ENCODE measurements around the gene ZSCAN26.

DNA sequence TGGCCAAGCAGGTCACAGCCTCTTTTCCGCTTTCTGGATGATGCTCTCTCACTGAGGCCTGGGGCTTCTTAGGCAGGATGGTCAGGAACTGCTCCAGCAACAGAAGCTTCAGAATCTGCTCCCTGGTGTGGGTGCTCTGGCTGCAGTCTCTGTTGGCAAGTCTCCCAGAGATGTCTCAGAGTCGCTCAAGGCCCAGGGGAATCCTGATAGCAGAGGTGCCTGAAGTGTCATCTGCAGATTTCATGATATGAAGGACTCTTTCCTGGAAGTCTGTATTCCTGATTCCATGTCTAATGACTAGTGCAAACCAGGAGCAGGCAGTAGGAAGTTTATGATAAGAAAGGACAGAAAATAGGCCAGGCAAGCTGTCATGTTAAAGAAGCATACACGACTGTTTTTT, 48.7 kb downstream of the ZSCAN26 start:
- TF ChIP-seq, protein P1, sequence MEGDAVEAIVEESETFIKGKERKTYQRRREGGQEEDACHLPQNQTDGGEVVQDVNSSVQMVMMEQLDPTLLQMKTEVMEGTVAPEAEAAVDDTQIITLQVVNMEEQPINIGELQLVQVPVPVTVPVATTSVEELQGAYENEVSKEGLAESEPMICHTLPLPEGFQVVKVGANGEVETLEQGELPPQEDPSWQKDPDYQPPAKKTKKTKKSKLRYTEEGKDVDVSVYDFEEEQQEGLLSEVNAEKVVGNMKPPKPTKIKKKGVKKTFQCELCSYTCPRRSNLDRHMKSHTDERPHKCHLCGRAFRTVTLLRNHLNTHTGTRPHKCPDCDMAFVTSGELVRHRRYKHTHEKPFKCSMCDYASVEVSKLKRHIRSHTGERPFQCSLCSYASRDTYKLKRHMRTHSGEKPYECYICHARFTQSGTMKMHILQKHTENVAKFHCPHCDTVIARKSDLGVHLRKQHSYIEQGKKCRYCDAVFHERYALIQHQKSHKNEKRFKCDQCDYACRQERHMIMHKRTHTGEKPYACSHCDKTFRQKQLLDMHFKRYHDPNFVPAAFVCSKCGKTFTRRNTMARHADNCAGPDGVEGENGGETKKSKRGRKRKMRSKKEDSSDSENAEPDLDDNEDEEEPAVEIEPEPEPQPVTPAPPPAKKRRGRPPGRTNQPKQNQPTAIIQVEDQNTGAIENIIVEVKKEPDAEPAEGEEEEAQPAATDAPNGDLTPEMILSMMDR (IDR thresholded peaks at IDR 0.05; ENCODE audit: poor library complexity, severe bottlenecking) = no peak
- TF ChIP-seq SMC3 (conservative IDR thresholded peaks at IDR 0.05; ENCODE audit: poor library complexity) = no peak
- TF ChIP-seq POLR2AphosphoS5 (IDR thresholded peaks at IDR 0.05) = no peak
- TF ChIP-seq MXI1 (conservative IDR thresholded peaks at IDR 0.05; ENCODE audit: poor library complexity, severe bottlenecking) = no peak
- TF ChIP-seq RAD21 (conservative IDR thresholded peaks at IDR 0.05) = no peak
- TF ChIP-seq EZH2 (IDR thresholded peaks at IDR 0.05; ENCODE audit: borderline replicate concordance, insufficient read depth, low read length, poor library complexity, severe bottlenecking) = no peak
- TF ChIP-seq TAF1 (IDR thresholded peaks at IDR 0.05; ENCODE audit: low read depth) = no peak
- TF ChIP-seq, protein P2, sequence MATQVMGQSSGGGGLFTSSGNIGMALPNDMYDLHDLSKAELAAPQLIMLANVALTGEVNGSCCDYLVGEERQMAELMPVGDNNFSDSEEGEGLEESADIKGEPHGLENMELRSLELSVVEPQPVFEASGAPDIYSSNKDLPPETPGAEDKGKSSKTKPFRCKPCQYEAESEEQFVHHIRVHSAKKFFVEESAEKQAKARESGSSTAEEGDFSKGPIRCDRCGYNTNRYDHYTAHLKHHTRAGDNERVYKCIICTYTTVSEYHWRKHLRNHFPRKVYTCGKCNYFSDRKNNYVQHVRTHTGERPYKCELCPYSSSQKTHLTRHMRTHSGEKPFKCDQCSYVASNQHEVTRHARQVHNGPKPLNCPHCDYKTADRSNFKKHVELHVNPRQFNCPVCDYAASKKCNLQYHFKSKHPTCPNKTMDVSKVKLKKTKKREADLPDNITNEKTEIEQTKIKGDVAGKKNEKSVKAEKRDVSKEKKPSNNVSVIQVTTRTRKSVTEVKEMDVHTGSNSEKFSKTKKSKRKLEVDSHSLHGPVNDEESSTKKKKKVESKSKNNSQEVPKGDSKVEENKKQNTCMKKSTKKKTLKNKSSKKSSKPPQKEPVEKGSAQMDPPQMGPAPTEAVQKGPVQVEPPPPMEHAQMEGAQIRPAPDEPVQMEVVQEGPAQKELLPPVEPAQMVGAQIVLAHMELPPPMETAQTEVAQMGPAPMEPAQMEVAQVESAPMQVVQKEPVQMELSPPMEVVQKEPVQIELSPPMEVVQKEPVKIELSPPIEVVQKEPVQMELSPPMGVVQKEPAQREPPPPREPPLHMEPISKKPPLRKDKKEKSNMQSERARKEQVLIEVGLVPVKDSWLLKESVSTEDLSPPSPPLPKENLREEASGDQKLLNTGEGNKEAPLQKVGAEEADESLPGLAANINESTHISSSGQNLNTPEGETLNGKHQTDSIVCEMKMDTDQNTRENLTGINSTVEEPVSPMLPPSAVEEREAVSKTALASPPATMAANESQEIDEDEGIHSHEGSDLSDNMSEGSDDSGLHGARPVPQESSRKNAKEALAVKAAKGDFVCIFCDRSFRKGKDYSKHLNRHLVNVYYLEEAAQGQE (IDR thresholded peaks at IDR 0.05; ENCODE audit: borderline replicate concordance) = no peak
